ENCODE results near the gene POMP.
A peak's percentile ranks its signal among the peaks of the same experiment; 100 is the strongest.

The POMP gene, protein sequence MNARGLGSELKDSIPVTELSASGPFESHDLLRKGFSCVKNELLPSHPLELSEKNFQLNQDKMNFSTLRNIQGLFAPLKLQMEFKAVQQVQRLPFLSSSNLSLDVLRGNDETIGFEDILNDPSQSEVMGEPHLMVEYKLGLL
- total RNA-seq = 50.1 to 51.6 reads per million in 2 donors

DNA sequence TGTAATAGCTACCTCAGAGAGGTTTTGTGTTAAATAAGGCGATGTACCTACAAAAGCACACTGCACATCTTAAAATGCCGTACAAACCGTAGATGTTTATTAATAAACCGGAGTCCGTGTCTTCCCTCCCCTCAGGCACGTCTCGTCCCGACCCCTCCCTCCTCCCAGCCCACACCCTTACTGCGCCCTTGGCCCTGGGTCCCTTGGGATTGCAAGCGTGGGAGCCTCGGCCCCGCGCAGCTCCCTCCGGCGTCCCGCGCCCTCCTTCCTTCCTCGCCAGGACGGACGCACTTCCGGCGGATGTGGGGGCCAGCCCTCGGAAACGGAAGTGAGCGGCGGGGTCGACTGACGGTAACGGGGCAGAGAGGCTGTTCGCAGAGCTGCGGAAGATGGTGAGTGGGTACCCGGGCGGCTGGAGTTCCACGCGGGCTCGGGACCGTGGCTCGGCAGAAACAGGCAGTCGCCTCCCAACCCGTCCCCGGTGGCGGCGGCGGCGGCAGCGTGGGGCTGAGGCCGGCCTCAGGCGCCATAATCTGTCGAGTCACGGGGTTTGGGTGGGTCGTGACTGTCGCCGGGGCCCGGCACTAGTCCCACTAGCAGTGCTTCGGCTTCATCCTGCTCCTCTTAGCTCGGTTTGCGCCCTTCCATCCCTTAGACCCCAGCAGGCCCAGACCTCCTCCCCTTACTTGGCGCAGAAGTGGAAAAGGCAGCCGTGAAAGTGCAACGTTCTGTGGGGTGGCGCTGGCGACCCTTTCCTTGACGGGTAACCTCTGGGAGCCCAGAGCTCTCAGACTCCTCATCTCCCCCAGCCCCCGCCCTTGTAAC lies at the start of gene POMP:
TSS of gene POMP (plus strand) at position 335 of the 825 bp plus-strand sequence. CDS start at position 390, 55 bp downstream.
- peak; percentile 89 for DNase-seq

DNA sequence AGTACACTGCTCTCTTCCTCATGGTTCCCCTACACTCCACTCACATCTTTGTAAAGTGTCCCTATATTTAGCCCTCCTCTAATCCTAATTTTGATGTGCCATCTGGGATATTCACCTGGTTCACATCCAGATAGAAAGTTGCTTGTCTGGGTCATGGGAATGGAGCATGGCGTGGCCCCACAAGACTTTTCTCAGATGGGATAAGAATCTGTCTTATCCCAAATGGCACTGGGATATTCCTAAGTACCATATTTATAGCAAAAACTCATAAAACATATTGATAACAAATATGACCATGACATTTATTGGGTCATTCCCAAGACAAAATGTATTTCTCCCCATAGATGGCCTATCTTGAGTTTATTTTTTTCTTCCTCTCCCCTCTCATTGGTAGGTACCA lies 49.5 kb upstream of the POMP start:
- no peak for DNase-seq

DNA sequence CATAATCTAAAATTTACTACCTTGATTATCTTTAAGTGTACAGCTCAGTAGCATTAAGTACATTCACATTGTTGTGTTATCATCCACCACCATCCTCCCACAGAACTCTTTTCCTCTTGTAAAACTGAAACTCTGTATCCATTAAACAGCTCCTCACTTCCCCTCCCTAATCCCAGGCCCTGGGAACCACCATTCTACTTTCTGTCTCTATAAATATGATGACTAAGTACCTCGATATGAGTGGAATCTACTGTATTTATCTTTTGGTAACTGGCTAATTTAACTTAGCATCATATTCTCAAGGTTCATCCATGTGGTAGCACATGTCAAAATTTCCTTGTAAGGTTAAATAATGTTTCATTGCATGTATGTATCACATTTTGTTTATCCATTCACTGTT lies 49.0 kb upstream of the POMP start:
- no peak for DNase-seq

DNA sequence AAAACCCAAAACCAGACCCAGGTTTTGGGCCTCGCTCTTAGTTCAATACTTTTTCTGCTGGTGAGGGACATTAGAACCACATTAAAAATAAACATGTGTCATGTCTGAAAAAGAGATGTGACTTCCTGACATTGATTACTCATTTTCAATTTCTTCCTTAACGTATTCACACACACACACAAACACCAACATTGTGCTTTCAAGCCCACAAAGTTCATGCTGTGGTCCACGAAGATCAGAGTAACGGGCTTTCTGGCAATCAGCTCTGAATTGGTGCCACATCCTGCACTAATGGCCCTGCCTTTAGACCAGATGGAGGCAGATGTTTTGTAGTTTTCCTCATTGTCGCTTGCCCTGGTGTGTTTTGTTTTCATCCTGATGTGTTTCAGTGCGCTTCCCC lies 47.9 kb upstream of the POMP start:
- no peak for DNase-seq

DNA sequence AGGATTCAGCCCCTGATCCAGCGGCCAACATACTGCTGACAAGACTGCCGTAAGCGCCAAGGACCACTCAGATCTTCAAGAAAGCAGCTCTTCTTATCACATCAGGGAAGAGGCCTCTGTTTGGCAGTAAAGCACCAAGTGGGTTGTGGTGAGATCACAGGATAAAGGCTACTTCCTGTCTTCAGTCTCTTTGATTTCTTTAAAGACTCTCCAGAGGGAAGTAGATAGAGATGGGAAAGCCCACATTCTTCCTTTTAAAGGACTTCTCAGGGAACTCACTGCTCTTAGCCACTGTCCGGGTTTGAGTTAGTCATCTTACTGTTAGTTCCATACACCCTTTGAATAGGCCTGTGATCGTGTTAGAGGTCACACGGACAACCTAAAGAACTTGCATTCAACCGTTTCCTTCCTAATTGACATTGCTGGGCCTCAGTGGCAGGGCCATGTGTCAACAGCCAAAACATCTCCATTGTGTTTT lies 47.2 kb upstream of the POMP start:
- DNase-seq = no peak

DNA sequence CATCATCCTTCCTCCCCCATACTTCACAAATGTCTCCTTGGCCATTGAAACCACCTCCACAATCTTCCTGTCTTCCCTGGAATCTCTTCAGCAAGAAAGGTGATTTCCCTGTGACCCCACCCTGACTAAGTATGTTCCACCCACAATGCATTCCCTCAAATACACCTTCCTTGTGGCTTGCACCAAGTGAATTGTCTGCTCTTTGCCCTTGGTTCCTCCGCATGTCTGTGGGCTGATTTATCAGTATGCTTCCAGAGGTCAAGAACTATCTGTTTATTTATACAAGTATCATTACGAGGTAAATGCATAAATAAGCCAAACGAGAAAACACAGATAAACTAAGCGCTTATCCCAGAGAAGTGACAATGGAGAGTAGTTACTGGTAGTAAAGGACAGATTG lies 45.4 kb upstream of the POMP start:
- DNase-seq = no peak

DNA sequence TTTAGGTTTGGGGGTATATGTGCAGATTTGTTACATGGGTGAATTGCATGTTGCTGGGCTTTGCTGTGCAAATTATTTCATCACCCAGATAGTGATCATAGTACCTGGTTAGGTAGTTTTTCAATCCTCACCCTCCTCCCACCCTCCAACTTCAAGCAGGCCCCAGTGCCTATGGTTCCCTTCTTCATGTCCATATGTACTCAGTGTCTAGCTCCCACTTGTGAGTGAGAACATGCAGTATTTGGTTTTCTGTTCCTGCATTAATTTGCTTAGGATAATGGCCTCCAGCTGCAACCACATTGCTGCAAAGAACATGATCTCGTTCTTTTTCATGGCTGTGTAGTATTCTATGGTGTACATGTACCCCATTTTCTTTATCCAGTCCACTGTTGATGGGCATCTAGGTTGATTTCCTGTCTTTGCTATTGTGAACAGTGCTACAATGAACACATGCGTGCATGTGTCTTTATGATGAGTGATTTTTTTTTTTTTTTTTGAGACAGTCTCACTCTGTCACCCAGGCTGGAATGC lies 42.9 kb upstream of the POMP start:
- no peak for DNase-seq

DNA sequence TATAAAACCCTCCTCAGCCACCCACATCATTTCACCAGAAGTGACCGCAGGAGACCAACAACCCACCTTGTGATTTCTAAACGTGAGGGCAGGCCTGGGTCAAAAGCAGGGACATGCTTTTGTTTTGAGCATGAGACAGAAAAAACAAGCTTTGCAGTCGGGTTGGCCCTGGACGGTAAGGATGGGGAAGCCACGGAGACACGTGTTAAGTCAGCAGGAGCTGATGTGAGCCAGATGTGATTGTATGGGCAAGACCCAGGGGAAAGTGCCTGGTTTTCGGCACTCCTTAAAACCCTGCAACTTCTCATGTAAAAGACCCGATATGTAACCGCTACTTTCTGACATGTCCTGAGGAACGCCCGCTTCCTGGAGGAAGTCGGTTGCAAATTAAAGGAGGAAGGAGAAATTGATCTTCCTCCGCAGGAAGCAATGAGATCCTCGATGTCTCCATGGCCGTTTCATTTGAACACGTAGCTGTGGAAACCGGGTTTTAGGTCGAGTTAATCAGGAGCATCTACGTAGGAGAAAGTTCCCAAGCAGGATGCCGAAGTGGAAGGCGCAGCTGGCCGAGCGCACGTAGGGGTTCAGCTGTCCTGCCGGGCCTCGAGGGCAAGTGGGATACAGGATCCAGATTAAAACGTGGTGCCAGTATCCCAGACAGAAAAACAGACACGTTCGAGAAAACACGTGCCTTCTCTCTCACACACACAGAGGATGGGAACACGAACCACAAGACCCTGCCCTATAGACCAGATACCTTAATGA lies 40.5 kb upstream of the POMP start:
- no peak for DNase-seq

DNA sequence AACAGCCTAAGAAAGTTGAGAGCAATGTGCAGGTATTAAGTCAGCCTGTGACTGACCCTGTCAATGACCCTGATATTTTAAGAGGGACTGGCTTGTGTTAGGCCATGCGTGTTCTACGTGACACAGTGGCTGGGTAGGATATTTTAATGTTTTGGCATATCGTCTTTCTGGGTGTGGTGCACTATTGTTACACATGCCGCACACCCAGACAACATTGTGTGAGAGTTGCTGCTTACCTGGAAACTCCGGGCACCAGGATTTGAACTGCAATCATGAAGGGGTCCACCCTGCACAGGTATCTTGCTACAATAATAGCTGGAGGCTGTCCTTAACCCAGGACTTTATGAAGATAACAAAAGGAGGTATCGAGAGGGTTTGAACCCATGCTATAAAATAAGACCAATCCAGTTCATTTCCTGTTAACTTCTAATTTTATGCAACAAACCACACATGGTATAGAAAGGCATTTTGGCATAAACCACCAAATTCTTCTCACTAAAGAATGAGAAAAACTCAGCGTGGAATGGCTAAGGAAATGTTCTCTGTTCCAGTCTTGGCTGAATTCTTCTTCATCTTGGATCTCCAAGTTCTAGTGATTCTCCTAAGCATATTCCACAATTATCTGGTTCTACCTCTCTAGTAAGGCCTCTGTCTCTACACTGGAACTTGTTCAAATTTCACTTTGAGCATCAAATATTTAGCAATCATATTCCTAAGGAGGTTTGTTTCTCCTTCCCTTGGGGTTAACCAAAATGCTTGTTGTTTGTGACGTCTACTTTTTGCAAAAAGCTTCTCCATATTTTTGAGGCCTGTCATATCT lies 38.7 kb upstream of the POMP start:
- no peak for DNase-seq

DNA sequence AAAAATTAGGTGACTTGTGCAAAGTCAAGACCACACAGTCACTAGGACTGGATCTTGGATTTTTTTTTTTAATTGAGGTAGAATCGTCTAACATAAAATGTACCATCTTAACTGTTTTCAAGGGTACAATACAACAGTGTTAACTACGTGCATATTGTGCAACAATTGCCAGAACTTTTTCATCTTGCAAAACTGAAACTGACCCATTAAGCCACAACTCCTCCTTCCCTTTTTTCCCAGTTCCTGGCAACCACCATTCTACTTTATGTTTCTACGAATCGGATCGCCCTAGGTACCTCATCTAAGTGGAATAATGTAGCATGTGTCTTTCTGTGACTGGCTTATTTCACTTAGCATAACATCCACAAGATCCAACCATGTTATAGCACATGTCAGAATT lies 37.5 kb upstream of the POMP start:
- DNase-seq = no peak

DNA sequence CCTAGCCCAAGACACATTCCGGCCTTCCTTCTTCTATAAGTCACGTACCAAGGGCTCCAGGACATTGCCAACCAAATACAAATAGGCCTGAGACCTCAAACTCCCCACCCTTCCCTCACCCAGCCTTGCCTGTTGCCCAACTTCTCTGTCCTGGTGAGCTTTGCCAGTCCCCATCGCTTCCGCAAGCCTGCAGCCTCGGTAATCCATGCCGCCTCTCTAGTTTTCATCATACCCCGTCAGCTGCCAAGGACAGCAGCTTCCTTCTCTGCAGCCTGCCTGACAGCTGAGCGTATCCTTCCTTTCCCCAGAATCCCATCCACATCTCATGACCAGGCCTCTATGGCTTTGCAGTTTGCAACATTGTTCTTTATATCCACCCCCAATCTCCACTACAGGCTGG lies 36.6 kb upstream of the POMP start:
- DNase-seq = no peak

DNA sequence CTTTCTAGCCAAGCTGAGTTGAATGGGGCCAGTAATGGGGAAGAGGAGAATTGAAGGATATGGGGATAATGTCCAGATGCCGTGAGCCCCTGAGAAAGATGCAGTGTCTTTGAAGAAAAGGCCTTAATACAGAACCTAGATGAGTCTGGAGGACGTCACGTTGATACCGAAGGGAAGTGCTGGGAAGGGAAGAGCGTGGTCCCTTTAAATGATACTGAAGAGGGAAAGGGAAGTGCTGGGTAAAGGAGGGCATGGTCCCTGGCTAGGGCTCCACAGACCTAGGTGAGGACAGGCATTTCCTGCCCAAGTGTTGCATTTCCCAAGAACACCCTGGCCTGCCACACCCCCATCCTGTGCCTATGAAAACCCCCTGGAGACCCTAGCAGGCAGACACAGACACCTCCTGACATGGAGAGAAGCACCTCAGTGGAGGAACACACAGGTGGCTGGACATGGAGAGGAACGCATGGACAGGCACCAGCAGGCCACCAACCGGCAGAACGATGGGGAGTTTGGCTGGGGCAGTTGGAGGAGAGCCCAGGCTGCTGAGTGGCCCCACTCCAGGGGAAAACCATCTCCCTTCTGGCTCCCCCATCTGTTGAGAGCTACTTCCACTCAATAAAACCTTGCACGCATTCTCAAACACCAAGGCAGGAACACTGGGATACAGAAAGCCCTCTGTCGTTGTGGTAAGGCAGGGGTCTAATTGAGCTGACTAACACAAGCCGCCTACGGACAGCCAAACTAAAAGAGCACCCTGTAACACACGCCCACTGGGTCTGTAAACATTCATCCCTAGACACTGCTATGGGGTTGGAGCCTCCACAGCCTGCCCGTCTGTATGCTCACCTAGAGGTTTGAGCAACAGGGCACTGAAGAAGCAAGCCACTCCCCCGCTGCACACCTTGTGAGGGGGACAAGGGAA lies 34.9 kb upstream of the POMP start:
- DNase-seq = no peak

DNA sequence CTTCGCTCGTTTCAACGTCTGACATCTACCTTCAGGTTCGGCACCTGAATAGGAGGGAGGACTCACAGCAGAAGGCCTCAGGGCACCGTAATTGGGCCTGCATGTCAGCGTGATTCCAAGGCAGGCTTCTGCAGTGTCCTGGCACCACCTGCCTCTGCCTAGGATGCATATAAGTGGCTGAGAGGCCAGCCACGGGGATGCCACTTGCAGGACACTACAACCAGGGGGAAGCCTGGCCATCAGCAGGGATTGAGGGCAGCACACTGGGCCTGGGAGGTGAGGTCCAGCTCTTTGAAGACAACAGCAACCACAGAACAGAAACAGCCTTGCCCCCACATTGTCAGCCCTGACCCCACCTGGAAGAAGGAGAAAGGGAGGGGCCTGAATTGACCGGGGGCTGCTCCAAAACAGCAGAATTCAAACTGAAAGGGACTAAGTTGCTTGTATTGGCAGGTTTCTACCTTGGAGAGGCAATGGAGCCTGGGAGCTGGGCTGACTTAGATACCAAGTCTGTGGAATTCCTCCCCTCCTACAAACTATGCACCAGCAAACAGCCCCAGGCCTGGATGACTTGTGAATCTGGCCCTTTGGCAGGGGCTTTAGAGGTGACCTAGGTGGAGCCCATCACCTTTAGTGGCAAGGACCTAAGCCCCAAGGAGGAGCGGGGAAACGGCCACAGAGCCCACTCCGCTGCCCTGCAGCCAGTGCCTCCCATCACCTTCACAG lies 34.1 kb upstream of the POMP start:
- DNase-seq = no peak

DNA sequence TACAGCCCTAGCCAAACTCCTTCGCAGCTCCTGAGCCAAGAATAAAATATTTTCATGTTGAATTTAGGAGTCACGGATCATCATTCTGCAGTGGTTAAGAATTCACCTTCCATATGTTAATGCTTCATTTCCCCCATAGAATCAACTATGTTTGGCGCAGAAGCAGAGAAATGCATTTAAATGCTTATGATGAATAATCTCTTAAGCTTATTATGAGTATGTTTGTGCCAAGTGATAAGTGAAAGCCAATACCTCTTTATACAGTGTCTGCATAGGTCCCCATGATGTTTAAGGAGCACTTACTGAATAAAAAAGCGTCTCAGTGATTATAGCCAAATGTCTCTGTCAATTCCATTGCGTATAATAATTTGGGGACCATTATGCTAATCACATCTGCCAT lies 32.7 kb upstream of the POMP start:
- DNase-seq = no peak

DNA sequence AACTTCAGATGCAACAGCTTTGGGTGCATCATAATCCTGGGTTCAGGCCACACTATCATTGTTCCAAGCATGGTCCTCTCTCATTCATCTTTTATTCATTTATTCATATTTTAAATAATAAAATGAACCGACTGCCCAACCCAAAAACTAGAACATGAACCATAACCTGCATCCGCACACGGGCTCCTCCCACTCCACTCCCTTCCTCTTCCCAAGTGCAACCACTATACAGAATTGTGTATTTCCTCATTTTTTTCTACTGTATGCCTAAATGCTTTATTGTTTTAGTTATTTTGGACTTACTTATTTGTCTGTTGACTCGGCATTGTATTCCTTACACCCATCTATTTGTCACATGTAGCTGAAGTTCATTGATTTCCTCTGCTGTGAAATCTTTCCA lies 30.7 kb upstream of the POMP start:
- no peak for DNase-seq

DNA sequence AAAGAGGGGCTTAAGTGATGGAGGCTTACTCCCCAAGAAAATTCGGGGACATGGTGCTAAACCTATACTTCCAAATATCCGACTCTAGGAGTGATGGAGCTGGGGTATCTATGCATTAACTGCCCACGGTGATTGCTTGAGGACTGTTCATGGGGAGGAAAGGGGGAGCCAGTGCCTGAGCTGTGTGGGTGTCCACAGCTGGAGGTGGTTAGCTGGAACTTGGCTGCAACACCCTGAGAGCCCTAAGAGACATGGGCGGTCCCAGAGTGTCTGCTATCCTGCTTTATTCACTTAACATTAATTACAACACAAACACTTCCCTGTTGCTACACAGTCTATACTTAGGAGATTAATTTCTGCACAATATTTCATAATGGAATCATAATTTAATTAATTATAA lies 28.1 kb upstream of the POMP start:
- no peak for DNase-seq

DNA sequence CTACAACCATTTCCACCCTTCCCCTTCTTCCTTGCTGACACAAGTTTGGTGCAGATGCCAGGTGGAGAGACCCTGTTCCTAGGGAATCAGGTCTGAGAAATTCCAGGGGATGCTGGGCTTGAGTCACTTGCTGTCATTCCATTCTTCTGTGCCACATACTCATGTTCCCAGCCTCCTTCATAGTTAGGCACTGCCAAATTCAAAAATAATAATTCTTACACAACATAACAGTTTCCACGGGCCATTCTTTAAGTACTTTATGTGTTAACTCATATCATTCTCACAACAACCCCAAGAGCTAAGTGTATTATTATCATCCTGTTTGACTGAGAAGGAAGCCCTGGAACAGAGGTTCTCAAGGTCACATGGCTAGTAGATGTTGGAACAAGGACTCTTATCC lies 27.1 kb upstream of the POMP start:
- no peak for DNase-seq

DNA sequence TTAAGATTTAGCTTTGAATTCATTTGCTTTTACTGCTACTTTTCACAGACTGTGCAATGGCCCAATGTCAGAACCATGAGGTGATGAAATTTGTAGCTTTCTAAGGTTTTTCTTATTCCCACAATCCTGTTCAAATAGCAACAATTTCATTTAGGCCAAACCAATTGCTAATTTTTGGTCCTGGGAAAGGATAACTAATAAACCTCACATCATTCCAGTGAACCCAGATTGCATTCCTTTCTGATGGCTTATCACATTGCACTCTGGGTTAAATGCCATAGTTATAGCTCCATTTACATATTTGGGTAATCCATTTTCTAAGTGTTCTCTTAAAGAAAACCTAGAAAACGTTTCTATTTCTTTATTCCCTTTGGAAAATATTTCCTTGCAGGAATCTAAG lies 22.9 kb upstream of the POMP start:
- DNase-seq = no peak

DNA sequence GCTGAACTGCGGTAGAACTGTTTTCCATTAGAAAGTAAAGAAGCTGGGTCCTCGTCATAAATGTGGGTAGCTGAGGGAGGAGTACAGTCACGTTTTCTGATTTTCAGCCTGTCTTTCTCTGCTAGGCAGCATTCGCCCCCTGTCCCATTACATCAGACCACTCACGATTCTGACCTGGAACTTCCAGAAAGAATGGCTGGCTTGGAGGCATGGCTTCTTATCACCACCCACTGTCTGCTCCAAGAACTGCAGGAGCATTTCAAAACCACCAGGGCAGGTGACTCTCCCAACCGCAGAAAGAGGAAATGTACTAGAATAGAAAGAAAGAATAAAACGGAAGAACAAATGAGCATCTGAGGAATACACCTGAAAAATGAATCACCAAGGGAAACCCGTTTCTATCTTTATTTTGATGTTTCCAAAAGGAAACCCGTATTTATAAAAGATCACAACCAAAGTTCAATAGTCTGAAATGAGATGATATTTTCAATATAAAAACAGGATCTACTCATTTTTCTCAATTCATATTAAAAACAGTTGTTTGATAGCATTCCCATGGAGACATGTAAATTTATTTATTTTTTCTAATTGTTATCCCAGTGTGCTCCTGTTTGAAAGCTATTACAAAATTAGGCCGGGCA lies 22.1 kb upstream of the POMP start:
- DNase-seq = no peak

DNA sequence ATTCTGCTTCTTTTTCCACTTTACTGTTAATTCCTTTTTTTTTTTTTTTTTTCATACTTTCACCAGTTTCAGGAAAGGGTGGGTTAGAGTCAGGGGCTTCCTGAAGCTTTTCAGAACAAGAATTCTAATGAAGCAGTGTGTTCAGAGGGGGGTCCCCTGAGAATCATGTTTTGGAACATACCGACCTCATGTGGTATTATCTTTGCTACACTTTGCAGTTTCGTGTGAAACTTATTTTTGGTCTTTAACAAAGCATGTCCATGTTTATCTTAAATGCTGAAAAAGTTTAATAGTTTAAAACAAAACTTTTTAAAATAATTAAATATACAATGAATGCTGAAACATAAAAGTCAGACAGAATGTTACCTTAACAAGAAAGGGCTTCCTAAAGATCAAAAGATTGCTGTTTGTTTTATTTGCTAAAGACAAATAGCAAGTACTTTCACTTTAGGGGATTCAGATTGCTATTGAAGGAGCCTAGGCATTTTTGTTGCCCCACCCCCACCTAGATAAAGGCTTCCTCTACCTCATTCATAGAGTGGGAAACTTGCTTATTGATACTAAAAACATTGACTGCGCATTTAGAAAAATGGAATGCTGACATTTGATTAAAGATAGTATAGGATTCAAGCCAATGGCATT lies 21.1 kb upstream of the POMP start:
- DNase-seq = no peak
